Measurements from ENCODE around the gene ZSWIM9. TPM values are rescaled to one million over a fixed set of nuclear protein-coding genes. Genes with fewer than 3 reads are reported as not detected.

ZSWIM9 gene
- total RNA-seq, 1 donor from 2014 or later, result 0.36 TPM

- H2AFZ ChIP-seq (replicated peaks), result no peak overlapping the region
- peaks cover 11% of the 10 kb centered on the region for H3K36me3 ChIP-seq
- H3K9me3 Mint-ChIP-seq, result peaks cover 15% of the 10 kb centered on the region
- H3K27ac Mint-ChIP-seq, result no peak overlapping the region
- no peak overlapping the region for H3K4me3 Mint-ChIP-seq
- no peak overlapping the region for H3K9ac ChIP-seq
- no peak overlapping the region for H3K4me2 ChIP-seq
- no peaks in the 10 kb centered on the region for H3K79me2 ChIP-seq (ENCODE audit: low read depth)
- peaks cover 3% of the 10 kb centered on the region for H3K27me3 Mint-ChIP-seq (ENCODE audit: insufficient read depth, low read depth)
- H3K9me3 ChIP-seq (ENCODE audit: low read depth), result peaks cover 8% of the 10 kb centered on the region
- H3K4me3 ChIP-seq, result no peak overlapping the region
- no peak for DNase-seq (ENCODE audit: low spot score)
- TF ChIP-seq EZH2phosphoT487 (IDR thresholded peaks at IDR 0.05) (no peak), EZH2 (IDR thresholded peaks at IDR 0.05) (no peak), CTCF (IDR thresholded peaks at IDR 0.05) (no peak)
- H3K4me1 Mint-ChIP-seq, result no peaks in the 10 kb centered on the region
- H3F3A ChIP-seq (ENCODE audit: low read depth), result peaks cover 24% of the 10 kb centered on the region
- H3K27ac ChIP-seq, result no peak overlapping the region
- no peaks in the 10 kb centered on the region for H3K27me3 ChIP-seq
- no peaks in the 10 kb centered on the region for H4K20me1 ChIP-seq (ENCODE audit: low read depth)
- no peaks in the 10 kb centered on the region for H3K4me1 ChIP-seq
- peaks cover 40% of the 10 kb centered on the region for H3K36me3 Mint-ChIP-seq
These were observed 12.0 kb downstream of the ZSWIM9 start for GRCh38 chr19:48182434-48182833.

- DNase-seq (ENCODE audit: low spot score), result no peak
- Mint-ChIP-seq H3K27me3 (ENCODE audit: insufficient read depth, low read depth) (peaks cover 3% of the 10 kb centered on the region), H3K9me3 (peaks cover 19% of the 10 kb centered on the region), H3K36me3 (peaks cover 44% of the 10 kb centered on the region), H3K4me1 (no peaks in the 10 kb centered on the region), H3K4me3 (no peak overlapping the region), H3K27ac (no peak overlapping the region)
- no peak overlapping the region for H2AFZ ChIP-seq (replicated peaks)
- no peaks in the 10 kb centered on the region for H4K20me1 ChIP-seq (ENCODE audit: low read depth)
- no peak overlapping the region for H3K27ac ChIP-seq
- H3K79me2 ChIP-seq (ENCODE audit: low read depth), result no peaks in the 10 kb centered on the region
- H3K4me3 ChIP-seq, result no peak overlapping the region
- TF ChIP-seq EZH2 (IDR thresholded peaks at IDR 0.05) (no peak), CTCF (IDR thresholded peaks at IDR 0.05) (no peak), EZH2phosphoT487 (IDR thresholded peaks at IDR 0.05) (no peak)
- no peak overlapping the region for H3K9ac ChIP-seq
- H3K36me3 ChIP-seq, result peaks cover 11% of the 10 kb centered on the region
- H3K9me3 ChIP-seq (ENCODE audit: low read depth), result peaks cover 8% of the 10 kb centered on the region
- no peak overlapping the region for H3K4me2 ChIP-seq
- H3K4me1 ChIP-seq, result no peaks in the 10 kb centered on the region
- H3K27me3 ChIP-seq, result no peaks in the 10 kb centered on the region
- H3F3A ChIP-seq (ENCODE audit: low read depth), result peaks cover 29% of the 10 kb centered on the region
These were observed 12.9 kb downstream of the ZSWIM9 start for GRCh38 chr19:48183356-48183755.

GRCh38 chr19:48186015-48186414, 15.5 kb downstream of the ZSWIM9 start:
- H3K9me3 ChIP-seq (ENCODE audit: low read depth), result peaks cover 8% of the 10 kb centered on the region

More at GRCh38 chr19:48186015-48186414, 15.5 kb downstream of the ZSWIM9 start:
- Histone ChIP-seq H3K4me2 (no peak overlapping the region), H3K4me3 (no peak overlapping the region), H3K79me2 (ENCODE audit: low read depth) (no peaks in the 10 kb centered on the region), H3K36me3 (peaks cover 11% of the 10 kb centered on the region), H4K20me1 (ENCODE audit: low read depth) (no peaks in the 10 kb centered on the region), H2AFZ (replicated peaks) (no peak overlapping the region), H3F3A (ENCODE audit: low read depth) (peaks cover 29% of the 10 kb centered on the region), H3K27ac (no peak overlapping the region), H3K27me3 (no peaks in the 10 kb centered on the region), H3K4me1 (no peaks in the 10 kb centered on the region), H3K9ac (no peak overlapping the region)
- peaks cover 50% of the 10 kb centered on the region for H3K36me3 Mint-ChIP-seq
- no peaks in the 10 kb centered on the region for H3K4me1 Mint-ChIP-seq
- H3K4me3 Mint-ChIP-seq, result no peak overlapping the region
- no peaks in the 10 kb centered on the region for H3K27me3 Mint-ChIP-seq (ENCODE audit: insufficient read depth, low read depth)
- no peak overlapping the region for H3K27ac Mint-ChIP-seq
- no peak for TF ChIP-seq EZH2 (IDR thresholded peaks at IDR 0.05)
- TF ChIP-seq CTCF (IDR thresholded peaks at IDR 0.05), result no peak
- TF ChIP-seq EZH2phosphoT487 (IDR thresholded peaks at IDR 0.05), result no peak
- peaks cover 22% of the 10 kb centered on the region for H3K9me3 Mint-ChIP-seq
- DNase-seq (ENCODE audit: low spot score), result no peak
